ENCODE results near the gene NUDT14.

NUDT14 gene

DNA sequence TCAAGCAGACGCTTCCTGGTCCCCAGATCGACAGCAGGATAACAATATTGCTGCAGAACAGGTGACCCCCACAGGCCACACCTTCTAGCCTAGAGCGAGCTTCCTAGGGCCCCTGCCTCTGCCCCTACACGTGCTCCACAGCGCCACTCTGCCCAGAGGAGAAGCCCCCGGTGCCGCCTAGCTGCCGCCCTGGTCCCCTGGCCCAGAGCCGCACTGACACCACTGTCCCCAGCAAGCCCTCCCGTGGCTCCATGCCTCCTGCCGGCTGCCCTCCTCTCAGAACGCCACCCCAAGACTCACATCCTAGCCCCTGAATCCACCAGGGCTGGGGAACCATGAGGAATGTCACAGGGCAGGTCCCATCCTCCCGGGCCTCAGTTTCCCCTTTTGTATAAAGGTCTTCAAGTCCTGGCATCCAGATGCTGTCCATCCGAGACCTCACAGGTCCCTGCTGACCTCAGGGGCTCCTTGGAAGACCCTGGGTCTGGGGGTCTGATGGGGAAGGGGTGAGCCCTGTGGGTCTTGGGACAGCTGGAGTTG lies 43.6 kb downstream of the NUDT14 start (continued):
- TF ChIP-seq SP2 (tag by site-specific recombination; IDR thresholded peaks at IDR 0.05) = no peak
- TF ChIP-seq ZNF585B (tag by site-specific recombination; IDR thresholded peaks at IDR 0.05) = no peak
- TF ChIP-seq ZNF792 (tag by site-specific recombination; IDR thresholded peaks at IDR 0.05) = no peak
- TF ChIP-seq, protein P1, sequence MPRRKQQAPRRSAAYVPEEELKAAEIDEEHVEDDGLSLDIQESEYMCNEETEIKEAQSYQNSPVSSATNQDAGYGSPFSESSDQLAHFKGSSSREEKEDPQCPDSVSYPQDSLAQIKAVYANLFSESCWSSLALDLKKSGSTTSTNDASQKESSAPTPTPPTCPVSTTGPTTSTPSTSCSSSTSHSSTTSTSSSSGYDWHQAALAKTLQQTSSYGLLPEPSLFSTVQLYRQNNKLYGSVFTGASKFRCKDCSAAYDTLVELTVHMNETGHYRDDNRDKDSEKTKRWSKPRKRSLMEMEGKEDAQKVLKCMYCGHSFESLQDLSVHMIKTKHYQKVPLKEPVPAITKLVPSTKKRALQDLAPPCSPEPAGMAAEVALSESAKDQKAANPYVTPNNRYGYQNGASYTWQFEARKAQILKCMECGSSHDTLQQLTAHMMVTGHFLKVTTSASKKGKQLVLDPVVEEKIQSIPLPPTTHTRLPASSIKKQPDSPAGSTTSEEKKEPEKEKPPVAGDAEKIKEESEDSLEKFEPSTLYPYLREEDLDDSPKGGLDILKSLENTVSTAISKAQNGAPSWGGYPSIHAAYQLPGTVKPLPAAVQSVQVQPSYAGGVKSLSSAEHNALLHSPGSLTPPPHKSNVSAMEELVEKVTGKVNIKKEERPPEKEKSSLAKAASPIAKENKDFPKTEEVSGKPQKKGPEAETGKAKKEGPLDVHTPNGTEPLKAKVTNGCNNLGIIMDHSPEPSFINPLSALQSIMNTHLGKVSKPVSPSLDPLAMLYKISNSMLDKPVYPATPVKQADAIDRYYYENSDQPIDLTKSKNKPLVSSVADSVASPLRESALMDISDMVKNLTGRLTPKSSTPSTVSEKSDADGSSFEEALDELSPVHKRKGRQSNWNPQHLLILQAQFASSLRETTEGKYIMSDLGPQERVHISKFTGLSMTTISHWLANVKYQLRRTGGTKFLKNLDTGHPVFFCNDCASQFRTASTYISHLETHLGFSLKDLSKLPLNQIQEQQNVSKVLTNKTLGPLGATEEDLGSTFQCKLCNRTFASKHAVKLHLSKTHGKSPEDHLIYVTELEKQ (tag by site-specific recombination; IDR thresholded peaks at IDR 0.05; ENCODE audit: borderline replicate concordance) = no peak
- TF ChIP-seq ZNF76 (tag by site-specific recombination; IDR thresholded peaks at IDR 0.05; ENCODE audit: borderline replicate concordance, low read depth) = no peak

DNA sequence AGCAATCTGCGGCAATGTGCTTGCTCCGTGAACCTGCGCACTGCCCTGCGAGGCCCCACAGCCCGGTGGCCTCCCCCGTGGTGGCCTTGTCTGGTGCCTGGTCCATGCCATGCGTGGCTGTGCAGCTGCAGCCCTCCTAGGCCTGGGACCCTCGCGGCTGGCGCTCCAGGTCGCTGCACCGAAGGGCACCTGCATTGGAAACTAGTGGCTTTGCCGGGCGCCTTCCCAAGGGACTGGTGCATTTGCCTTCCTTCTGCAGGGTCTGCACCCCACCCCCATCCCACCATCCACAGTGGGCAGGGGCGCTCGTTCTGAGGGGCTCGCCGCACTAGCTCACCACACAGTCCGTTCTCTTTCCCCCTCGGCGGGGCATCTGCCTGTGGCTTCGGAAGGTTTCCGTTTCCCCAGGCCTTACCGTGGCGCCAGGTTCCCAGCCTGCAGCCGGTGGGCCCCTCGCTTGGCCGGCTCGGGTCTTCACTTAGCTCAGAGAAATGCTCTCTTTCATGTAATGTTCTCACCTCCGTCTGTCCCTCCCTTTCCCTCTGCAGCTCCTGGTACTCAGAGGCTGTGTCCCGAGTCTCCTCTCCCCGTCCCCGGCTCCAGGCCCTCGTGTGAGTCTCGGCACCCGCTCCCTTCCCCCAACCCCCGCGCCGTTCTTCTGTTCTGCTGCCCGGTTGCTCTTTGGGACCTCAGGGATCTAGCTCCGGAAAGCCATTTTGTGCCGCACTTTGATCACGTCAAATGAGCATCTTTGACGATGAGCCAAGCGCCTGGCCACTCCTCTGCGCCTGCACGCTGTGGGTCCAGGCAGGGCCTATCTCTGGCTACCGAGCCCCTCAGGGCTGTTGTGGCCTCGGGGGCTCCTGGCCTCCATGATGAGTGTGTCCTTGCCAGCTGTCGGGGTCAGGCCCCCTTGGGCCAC lies 44.5 kb downstream of the NUDT14 start:
- H3K27ac ChIP-seq (ENCODE audit: extremely low read depth, low read depth, low read length) = no peak overlapping the region
- peaks cover 0 to 15% of the 10 kb centered on the region in 2 experiments; a peak in 1 of 3 replicates for H3K36me3 ChIP-seq (ENCODE audit: control insufficient read depth in 2 of 2, insufficient read depth in 1 of 2, low read length in 2 of 2)
- POLR2A ChIA-PET = no interaction called here
- H3K4me3 ChIP-seq (ENCODE audit: low read depth, low read length) = no peak overlapping the region
- no peaks in the 10 kb centered on the region for H3K9me3 ChIP-seq (ENCODE audit: control insufficient read depth, insufficient read depth, low read depth, low read length)
- CTCF ChIA-PET = no interaction called here
- H3K4me1 ChIP-seq (ENCODE audit: control insufficient read depth, insufficient read depth, low read length) = no peaks in the 10 kb centered on the region
- no peak for TF ChIP-seq ZNF677 (tag by site-specific recombination; IDR thresholded peaks at IDR 0.05)
- TF ChIP-seq GLIS2 (tag by site-specific recombination; IDR thresholded peaks at IDR 0.05) = no peak
- TF ChIP-seq ZNF600 (tag by site-specific recombination; IDR thresholded peaks at IDR 0.05) = no peak
- no peak for TF ChIP-seq ZNF274 (IDR thresholded peaks at IDR 0.05; ENCODE audit: low read length)
- no peak for TF ChIP-seq ZNF274 (tag by site-specific recombination; IDR thresholded peaks at IDR 0.05; ENCODE audit: borderline replicate concordance)
- no peak for TF ChIP-seq ZNF24 (tag by site-specific recombination; IDR thresholded peaks at IDR 0.05)
- TF ChIP-seq ZNF707 (tag by site-specific recombination; IDR thresholded peaks at IDR 0.05) = no peak
- no peak for TF ChIP-seq EGR2 (tag by site-specific recombination; IDR thresholded peaks at IDR 0.05; ENCODE audit: low read depth)
- TF ChIP-seq ZFHX2 (tag by site-specific recombination; conservative IDR thresholded peaks at IDR 0.05) = no peak
- no peak for TF ChIP-seq ZNF747 (tag by site-specific recombination; IDR thresholded peaks at IDR 0.05)
- no peak for TF ChIP-seq GLI4 (tag by site-specific recombination; IDR thresholded peaks at IDR 0.05)
- TF ChIP-seq ZNF76 (tag by site-specific recombination; IDR thresholded peaks at IDR 0.05; ENCODE audit: borderline replicate concordance, low read depth) = no peak
- TF ChIP-seq ZNF48 (tag by site-specific recombination; IDR thresholded peaks at IDR 0.05) = no peak
- no peak for TF ChIP-seq ZBTB21 (tag by site-specific recombination; IDR thresholded peaks at IDR 0.05)
- no peak for TF ChIP-seq ZNF394 (tag by site-specific recombination; IDR thresholded peaks at IDR 0.05; ENCODE audit: borderline replicate concordance)

- CTCF ChIA-PET = no interaction called here
- Histone ChIP-seq H3K27ac (ENCODE audit: extremely low read depth, low read depth, low read length) (no peak overlapping the region), H3K4me3 (ENCODE audit: low read depth, low read length) (no peak overlapping the region), H3K36me3 (ENCODE audit: control insufficient read depth in 2 of 2, insufficient read depth in 1 of 2, low read length in 2 of 2) (peaks cover 0 to 7% of the 10 kb centered on the region in 2 experiments; a peak in 1 of 3 replicates), H3K4me1 (ENCODE audit: control insufficient read depth, insufficient read depth, low read length) (no peaks in the 10 kb centered on the region), H3K9me3 (ENCODE audit: control insufficient read depth, insufficient read depth, low read depth, low read length) (no peaks in the 10 kb centered on the region)
- POLR2A ChIA-PET = no interaction called here
- no peak for TF ChIP-seq ZNF624 (tag by site-specific recombination; IDR thresholded peaks at IDR 0.05)
- TF ChIP-seq ZNF791 (tag by site-specific recombination; IDR thresholded peaks at IDR 0.05) = no peak
- no peak for TF ChIP-seq ZFHX2 (tag by site-specific recombination; conservative IDR thresholded peaks at IDR 0.05)
- TF ChIP-seq ZNF175 (tag by site-specific recombination; IDR thresholded peaks at IDR 0.05) = no peak
- TF ChIP-seq ZBTB8A (tag by site-specific recombination; IDR thresholded peaks at IDR 0.05) = no peak
- no peak for TF ChIP-seq ZNF837 (tag by site-specific recombination; IDR thresholded peaks at IDR 0.05)
- TF ChIP-seq ZNF146 (tag by site-specific recombination; IDR thresholded peaks at IDR 0.05) = no peak
- TF ChIP-seq SETDB1 (IDR thresholded peaks at IDR 0.05; ENCODE audit: insufficient read length, low read length) = no peak
- peak; percentile 53; the same call in 1 of the 2 replicates for TF ChIP-seq ZNF394 (tag by site-specific recombination; IDR thresholded peaks at IDR 0.05; ENCODE audit: borderline replicate concordance)
Observed at GRCh38 chr14:105135700-105136395, 45.3 kb downstream of the NUDT14 start.

Measured in HEK293 (cell line).